NCI-H1048 (cell line): Measurements from ENCODE around the gene MYO9B.
"Not testable (repeated sequence)": the region's sequence is repeated elsewhere in the genome, so short reads cannot be mapped to it uniquely, and the experiment has no call there.

Experiments used
- DNase-seq: peaks from one replicate; lab custom pipeline; 2025; lab: John Stamatoyannopoulos, UW

Gene MYO9B

GRCh38 chr19:17116996-17117702, 41.6 kb downstream of the MYO9B start:
- DNase-seq, result no peak

GRCh38 chr19:17118957-17119356, 43.4 kb downstream of the MYO9B start:
- no peak for DNase-seq

DNA sequence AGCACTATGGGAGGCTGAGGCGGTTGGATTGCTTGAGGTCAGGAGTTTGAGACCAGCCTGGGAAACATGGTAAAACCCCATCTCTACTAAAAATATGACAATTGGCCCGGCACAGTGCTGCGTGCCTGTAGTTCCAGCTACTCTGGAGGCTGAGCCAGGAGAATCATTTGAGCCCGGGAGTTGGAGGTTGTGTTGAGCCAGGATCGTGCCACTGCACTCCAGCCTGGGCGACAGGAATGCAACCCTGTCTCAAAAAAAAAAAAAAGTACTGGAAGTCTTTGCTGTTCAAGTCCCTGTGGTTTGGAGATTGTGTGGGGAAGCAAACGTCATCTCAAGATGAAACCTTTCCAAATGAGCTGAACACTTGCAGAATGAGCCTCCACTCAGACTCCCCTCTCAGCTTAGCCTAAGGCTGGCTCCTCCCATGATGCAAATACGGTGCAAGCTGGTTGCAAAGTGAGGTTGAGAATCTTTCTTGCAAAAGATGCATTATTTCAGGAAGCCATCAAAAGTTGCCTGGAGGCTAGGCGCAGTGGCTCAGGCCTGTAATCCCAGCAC, 46.2 kb downstream of the MYO9B start:
- no peak for DNase-seq

DNA sequence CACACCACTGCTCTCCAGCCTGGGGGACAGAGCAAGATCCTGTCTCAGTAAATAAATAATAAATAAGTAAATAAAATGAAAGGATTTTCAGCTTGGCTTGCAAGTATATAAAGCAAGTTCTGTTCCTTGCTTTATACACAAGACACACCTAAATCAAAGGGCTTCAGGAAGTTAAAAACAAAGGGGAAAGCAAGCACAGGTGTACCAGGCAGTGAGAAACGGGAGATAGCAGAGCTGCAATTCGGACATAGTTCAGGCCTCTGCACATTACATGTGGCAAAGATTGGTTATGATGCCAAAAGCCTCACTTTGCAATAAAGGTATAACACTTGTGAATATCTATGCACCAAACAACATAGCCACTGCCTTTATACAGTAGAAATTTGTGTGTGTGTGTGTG, 47.5 kb downstream of the MYO9B start:
- DNase-seq, result no peak

GRCh38 chr19:17124025-17124424, 48.4 kb downstream of the MYO9B start:
- no peak for DNase-seq

DNA sequence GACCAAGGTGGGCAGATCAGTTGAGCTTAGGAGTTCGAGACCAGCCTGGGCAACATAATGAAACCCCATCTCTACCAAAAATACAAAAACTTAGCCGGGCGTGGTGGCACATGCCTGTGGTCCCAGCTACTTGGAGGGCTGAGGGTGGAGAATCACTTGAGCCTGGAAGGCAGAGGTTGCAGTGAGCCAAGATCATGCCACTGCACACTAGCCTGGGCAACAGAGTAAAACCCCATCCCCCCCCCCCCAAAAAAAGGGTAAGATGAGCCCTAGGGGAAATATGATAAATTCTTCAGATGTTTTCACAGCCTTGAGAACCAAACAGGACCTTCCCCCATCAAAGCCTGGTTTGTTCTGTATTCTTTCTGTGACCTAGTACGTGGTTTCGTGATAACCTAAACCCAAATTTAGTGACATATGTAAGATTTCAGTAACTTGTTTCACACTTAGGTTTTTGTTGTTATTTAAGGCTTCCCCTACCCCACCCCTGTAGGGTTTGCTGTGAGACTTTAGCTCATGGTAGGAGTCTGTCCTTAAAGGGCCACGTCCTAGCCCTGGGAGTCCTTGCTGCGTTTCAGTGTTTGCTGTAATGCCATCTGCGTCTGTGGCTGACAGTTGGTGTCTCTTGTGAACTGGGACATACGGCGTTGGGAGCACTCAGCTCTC, 49.6 kb downstream of the MYO9B start:
- no peak for DNase-seq

GRCh38 chr19:17125728-17126677, 50.4 kb downstream of the MYO9B start:
- DNase-seq, result no peak

DNA sequence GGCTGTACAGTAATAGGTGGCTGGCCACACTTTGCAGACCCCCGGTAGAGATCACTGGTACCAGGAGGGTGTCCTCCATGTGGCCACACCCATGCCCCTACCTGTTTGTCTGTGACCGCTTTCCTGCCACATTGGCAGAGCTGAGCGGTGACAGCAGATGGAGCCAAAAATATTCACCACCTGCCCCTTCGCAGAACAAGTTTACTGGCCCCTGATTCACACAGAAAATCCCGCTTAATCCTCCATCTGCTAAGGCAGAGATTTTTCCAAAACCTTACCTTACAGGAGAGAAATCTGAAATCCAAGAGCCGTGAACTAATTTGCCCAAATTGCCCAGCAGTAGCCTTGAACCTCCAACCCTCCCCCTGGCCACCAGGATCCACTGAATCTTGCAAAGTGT, 52.1 kb downstream of the MYO9B start:
- DNase-seq, result no peak

DNA sequence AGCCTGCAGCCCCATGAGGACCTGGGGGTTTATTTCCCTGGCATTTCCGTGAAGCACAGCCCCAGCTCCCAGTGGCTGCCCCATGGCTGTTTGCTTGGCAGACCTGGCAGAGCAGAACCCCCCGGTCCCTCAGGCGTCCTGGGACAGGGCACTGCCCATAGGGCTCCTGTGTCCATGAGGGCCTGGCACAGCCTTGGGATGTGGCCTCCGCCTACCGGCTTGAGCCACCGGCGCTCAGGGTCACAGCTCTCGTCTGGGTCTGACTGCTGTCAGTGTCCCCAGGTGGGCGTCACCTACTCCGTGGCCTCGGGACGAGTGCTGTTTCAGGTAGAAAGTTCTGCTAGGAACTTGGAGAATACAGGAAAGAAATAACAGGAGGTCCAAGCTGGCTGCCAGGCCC, 52.8 kb downstream of the MYO9B start:
- no peak for DNase-seq

- DNase-seq, result no peak
Measured at GRCh38 chr19:17128820-17129219, 53.2 kb downstream of the MYO9B start.

DNA sequence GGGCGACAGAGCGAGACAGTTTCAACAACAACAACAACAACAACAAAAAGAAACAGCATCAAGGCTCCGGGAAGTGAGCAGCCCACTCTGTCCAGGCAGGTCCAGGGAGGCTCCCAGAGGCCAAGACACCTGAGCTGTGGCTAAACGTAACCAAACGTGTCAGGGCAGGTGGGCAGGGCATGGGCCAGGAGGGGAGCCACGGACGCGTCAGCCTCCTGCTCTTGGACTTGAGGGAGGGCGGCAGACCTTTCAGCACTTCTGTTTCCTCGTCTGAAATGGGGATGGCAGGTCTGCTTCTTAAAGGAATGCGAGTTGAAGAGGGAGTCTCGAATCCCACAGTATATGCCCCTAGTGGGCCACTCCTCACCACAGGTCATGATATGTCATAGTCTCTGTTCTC, 53.8 kb downstream of the MYO9B start:
- no peak for DNase-seq

DNA sequence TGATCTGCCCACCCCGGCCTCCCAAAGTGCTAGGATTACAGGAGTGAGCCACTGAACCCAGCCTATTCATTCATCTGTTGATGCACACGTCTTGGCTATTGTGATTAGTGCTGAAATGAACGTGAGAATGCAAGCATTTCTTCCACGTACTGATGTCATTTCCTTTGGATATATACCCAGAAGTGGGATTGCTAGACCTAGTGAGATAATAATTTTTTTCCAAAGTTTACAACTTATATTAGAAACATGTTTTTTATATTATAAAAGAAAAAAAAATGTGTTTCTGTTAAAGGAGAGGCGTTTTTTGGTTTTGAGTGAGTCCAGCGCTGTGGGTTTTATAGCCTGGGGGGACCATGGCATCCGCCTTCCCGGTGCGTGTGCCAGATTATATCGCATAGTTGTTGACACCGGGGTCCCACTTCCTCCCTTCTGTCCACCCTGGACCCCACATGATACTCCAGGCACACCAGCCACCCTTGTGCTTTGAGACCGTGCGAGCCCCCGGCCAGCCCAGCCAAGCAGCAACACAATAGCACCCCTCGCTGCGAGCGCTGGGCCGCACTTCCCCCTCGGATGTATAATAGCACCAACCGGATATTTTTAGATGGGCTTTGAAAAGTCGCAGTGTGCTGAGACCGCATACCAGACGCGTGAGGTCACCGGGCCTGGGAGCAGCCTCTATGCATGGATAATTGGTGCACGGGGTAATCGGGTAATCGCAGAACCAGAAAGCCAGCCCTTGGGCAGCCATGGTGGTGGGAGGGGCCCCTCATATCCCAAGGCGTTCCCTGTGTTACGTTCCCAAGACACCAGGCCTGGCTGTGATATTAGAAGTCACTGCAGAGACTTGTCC, 59.6 kb downstream of the MYO9B start:
- peak; percentile 77 for DNase-seq

DNA sequence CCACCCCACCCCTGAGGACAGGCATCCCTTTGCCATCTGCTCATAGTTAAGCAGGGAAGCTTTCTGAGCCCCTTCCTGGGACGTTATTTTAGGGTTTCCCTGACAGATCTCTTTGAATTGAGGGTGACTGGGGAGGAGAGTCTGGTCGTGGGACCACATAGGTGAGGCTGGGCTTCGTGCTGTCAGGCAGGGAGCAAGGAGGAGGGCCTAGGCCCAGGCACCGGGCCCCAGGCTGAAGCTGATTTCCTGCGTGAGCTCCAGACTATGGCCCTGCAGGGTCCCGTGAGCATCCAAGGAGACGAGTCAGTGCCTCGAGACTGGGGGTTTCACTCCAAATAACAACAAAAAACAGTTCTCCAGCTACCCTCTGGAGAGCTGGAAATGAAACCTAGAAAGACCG, 60.4 kb downstream of the MYO9B start:
- DNase-seq, result no peak

GRCh38 chr19:17136617-17137016, 61.0 kb downstream of the MYO9B start:
- DNase-seq, result no peak

DNA sequence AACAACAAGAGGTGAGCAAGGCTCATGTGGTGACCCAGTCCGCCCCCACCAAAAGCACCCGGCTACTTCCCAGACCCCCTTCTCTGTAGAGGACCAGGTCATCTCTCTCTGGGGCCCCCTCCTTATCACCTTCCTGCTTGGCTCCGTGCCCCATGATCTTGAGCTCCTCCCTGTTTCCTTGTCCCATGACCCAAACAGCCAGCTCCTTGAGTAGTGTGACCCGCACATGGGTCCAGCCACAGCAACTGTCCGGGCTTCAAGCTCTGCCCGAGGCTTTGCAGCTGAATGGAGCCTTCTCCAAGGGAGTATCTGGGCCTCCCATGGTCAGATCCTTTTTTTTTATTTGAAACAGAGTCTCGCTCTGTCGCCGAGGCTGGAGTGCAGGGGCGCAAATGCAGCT, 61.8 kb downstream of the MYO9B start:
- DNase-seq, result no peak

- not testable (repeated sequence) for DNase-seq
Measured at GRCh38 chr19:17138052-17138846, 62.7 kb downstream of the MYO9B start.

DNA sequence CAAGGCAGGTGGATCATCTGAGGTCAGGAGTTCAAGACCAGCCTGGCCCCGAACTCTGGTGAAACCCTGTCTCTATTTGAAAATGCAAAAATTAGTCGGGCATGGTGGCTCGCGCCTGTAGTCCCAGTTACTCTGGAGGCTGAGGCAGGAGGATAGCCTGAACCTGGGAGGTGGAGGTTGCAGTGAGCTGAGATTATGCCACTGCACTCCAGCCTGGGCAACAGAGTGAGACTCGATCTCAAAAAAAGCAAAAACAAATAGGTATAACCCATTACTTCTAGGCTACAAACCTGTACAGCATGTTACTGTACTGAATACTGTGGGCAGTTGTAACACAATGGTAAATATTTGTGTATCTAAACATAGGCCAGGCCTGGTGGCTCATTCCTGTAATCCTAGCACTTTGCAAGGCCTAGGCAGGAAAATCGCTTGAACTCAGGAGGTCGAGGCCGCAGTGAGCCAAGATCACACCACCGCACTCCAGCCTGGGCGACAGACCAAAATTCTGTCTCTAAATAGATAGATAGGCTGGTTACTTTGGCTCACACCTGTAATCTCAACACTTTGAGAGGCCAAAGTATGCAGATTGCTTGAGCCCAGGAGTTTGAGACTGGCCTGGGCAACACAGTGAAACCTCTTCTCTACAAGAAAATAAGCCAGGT, 63.5 kb downstream of the MYO9B start:
- no peak for DNase-seq

GRCh38 chr19:17144771-17145170, 69.2 kb downstream of the MYO9B start:
- not testable (repeated sequence) for DNase-seq

- no peak for DNase-seq
Measured at GRCh38 chr19:17145546-17146497, 70.2 kb downstream of the MYO9B start.
